COR-L47 (cell line): ENCODE measurements around the gene SGO1.
"Not testable (repeated sequence)": the region's sequence is repeated elsewhere in the genome, so short reads cannot be mapped to it uniquely, and the experiment has no call there.

ENCODE experiments used
- DNase-seq: peaks from one replicate; lab custom pipeline; 2025; lab: John Stamatoyannopoulos, UW

SGO1 gene

DNA sequence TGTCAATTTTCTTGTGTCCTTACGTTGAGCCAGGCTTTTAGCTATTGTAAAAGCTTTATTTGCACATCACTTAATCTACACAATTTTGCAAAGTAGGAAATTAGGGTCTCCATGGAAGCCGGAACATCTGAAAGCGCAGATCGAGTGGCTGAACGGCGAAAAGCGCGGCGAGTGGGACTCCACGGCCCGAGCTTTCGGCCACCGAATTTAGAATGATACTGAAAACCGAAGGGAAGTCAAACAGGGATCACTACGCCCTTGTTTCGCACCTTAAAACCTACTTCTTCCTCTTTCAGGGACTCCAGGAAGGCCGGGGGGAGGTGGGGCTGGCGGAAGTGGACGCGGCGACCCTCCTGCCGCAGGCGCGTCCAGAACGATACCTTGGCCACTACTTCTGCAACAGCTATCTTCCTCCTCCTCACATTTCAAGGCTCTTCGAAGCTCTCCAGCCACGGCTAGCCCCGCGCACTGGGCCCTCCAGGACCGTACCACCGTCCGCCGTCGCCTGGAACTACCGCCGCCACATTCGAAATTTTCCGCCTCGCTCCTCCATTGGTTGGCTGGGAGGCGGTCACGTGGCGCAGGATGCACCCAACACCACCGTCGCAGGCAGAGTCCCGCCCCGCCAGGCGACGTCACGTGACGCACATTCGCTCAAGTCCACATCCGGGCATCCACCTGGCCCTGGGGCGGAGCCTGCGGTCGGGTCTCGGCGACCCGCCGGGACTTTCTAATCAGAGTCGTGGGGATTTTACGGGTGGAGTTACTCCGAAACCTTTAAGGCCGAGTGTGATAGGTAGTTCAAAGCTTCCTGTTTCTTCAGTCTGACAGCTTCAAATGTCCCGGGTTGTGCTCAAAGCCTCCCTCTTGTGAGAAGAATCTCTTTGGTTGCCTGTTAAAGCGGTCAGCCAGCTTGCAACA lies at the start of gene SGO1:
Gene SGO1 (minus strand): TSS at position 528 of the 921 bp plus-strand sequence. CDS start 2,179 bp downstream, outside the sequence.
- DNase-seq, result peak; percentile 88

DNA sequence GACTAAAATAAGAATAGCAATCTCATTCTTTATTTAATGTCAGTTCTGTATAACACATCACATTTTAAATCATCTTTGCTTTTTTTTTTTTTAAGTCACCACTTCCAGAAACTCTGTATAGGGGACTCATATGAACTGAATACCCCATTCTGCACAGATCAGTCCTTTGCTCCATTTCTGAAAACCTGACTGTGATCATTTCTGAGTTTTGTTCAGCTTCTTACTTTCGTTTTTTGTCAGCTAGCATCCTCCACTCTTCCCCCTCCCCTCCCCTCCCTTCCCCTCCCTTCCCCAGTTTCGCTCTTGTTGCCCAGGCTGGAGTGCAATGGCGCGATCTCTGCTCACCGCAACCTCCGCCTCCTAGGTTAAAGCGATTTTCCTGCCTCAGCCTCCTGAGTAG lies 49.8 kb upstream of the SGO1 start:
- no peak for DNase-seq

GRCh38 chr3:20232906-20233780 lies 47.1 kb upstream of the SGO1 start:
- DNase-seq, result no peak

DNA sequence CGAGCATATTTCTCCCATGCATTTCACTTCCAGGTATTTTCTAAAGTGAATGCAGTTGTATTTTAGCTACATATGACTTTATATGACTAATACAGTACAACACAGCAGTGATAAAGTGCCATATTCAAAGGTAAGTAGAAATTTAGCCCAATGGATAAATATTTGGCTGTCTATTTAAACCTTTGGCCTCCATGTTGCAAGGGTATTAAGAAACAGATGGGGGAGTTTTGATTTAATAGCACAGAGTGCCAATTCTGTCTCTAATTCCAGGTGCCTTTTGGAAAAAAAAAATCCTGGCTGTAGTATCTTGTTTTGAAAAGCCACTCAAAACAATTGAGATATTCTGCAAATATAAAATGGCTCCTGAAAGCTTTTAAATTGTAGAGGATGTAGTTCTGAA lies 44.9 kb upstream of the SGO1 start:
- no peak for DNase-seq

- peak; percentile 16 for DNase-seq
Measured at GRCh38 chr3:20225769-20226168, 39.8 kb upstream of the SGO1 start.

GRCh38 chr3:20222274-20222673 lies 36.3 kb upstream of the SGO1 start:
- no peak for DNase-seq

GRCh38 chr3:20218215-20218614 lies 32.2 kb upstream of the SGO1 start:
- DNase-seq, result no peak

- DNase-seq, result no peak
Measured at GRCh38 chr3:20215636-20216035, 29.6 kb upstream of the SGO1 start.

GRCh38 chr3:20213491-20213890 lies 27.5 kb upstream of the SGO1 start:
- DNase-seq, result not testable (repeated sequence)

GRCh38 chr3:20207945-20208344 lies 21.9 kb upstream of the SGO1 start:
- DNase-seq, result not testable (repeated sequence)

DNA sequence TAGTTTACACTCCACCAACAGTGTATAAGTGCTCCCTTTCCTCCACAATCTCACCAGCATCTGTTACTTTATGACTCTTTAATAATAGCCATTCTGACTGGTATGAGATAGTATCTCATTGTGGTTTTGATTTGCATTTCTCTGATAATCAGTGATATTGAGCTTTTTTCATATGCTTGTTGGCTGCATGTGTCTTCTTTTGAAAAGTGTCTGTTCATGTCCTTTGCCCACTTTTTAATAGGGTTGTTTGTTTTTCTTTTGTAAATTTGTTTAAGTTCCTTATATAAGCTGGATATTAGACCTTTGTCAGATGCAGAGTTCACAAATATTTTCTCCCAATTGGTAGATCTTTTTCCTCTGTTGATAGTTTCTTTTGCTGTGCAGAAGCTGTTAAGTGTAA lies 19.9 kb upstream of the SGO1 start:
- not testable (repeated sequence) for DNase-seq

GRCh38 chr3:20201143-20201542 lies 15.1 kb upstream of the SGO1 start:
- DNase-seq, result no peak

DNA sequence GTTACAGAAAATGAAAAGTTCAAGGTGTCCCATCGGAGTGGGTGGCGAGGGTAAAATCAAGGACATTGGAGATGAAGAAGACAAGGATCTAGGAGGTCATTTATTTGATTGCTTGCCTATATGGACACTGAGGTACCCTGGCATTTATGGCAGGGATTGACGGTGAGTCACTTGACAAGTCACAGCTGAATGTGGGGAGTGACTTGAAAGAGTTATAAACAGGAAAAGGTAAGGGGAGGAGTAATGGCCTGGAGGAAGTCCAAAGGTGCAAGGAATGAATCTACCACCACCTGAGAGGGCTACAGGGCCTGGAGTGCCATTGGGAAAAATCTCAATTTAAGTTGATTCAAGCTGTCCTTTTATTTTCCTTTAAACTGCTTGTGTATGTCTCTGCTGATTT lies 11.8 kb upstream of the SGO1 start:
- DNase-seq, result no peak

GRCh38 chr3:20194793-20195460 lies 8.9 kb upstream of the SGO1 start:
- DNase-seq, result no peak

- no peak for DNase-seq
Measured at GRCh38 chr3:20190991-20191390, 5.0 kb upstream of the SGO1 start.

DNA sequence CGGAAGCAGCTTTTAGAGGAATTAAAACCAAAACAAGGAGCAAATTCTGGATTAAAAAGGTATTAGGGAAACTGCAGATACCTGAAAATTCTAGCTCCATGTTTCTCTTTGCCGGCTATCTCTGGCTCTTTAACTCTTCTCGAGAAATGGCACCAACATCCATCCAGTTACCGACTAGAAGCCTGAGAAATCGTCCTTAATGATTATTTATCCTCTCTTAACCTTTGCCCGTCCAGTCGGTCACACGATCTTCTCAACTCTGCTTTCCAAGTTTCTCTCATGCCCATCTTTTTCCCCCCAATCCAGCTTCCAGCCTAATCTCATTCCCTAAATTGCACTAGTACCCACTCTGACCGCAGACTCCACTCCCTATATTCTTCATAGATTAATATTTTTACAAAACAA lies 596 bp upstream of the SGO1 start:
- DNase-seq, result no peak

DNA sequence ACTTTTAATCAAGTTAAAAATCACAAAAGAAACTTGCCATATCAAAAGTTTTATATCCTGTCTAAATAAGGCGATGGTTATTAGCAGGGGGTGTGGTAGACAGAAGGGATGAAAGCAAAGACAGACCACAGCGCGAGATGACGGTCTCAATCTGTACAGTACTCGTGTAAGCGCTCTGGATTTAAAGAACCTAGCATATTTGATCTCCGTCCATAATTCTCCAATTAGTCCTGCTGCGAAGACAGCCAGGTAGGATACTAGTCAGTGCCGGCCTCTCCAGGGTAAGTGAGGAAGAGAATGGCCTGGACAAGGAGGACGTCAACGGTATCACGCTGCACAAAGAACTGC lies 701 bp downstream of the SGO1 start:
- no peak for DNase-seq

DNA sequence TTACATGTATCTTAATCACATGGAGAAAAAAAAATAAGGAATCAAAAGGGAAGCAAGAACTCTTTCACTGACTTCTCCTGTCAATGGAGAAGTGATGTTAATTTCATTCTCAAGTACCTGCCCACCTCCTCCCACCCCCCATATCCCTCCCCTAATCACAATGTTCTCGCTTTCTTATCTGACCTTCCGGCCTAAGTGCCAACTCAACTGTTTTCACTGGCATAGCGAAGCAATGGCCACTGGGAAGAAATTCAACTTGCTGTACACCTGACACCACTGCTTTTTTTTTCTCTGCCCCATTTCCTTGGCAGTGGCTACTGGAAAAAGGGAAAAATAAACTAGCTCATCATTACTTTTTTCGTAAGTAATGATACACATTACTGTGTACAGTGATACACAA lies 3.8 kb downstream of the SGO1 start:
- no peak for DNase-seq

DNA sequence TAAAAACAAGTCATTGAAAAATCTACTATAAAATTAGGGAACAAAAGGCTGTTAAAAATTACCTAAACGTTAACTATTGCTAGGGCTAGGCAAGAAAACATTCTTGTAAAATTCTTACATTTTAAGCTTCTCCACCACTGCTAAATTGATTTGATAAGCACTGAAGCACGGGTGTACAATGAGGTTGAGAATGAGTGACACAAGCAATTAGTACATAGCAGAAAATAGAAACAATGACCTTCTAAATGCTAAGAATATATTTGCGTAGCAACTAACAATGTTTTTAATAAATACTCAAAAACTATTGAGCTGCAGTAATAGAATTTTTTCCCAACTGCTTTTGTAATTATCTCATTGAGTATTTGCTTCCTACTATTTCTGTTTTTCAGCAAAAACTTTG lies 4.7 kb downstream of the SGO1 start:
- DNase-seq, result no peak

GRCh38 chr3:20173844-20174410 lies 12.1 kb downstream of the SGO1 start:
- DNase-seq, result no peak

DNA sequence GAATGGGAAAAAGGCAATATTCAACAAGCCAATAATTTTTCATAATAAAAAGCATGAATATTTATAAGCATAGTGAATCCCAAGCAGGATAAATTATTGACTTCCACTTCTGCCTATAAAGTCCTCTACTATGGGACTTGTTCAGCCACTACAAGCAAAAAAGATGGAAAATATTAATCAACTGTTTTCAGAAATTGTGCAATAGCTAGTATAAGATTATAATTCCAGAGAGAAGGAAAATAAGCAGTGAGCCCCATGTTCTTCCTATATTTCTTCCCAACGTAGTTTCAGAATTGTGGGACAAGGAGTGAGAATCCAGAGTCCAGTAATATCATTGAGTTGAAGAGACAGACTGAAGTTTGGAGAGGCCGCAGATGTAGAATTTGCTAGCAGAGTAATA lies 24.3 kb downstream of the SGO1 start:
- no peak for DNase-seq

- DNase-seq, result no peak
Measured at GRCh38 chr3:20160230-20160629, 25.8 kb downstream of the SGO1 start.
